Spleen (tissue), 7 donors: ENCODE measurements around the gene ARF6.

Experiments used
- POLR2A ChIP-seq, 3 donors: fragments of 450-650 bp; IDR thresholded peaks; one replicate each; pipeline ENCODE4 v1.5.1; 2017; ENCODE audit warnings: antibody characterized with exemption in 3 of 3, mild to moderate bottlenecking in 1 of 3
- POLR2AphosphoS5 ChIP-seq, 3 donors: sonication (generic); formaldehyde crosslinking; IDR thresholded peaks; one replicate each; pipeline ENCODE4 v1.5.1; 2017; ENCODE audit warnings: antibody characterized with exemption in 3 of 3
- TF ChIP-seq, protein P1 (sequence below), 11 experiments: fragments of 200-600 bp in 7 of 11; fragments of 450-650 bp in 4 of 11; sonication (generic) in 4 of 11; IDR thresholded peaks in 8 of 11; conservative IDR thresholded peaks in 3 of 11; 1 replicate in 7 of 11; 2 replicates in 4 of 11; pipeline versions ENCODE4 v1.4.0 to v1.8.0; 2016 to 2021; ENCODE audit warnings: antibody characterized with exemption in 11 of 11, inconsistent platforms in 4 of 11, mild to moderate bottlenecking in 1 of 11
- donor health status: DM: no; HTN: no; CAD: no; lungs with moderate emphysema.
- donor health status: DM: no; HTN: no; CAD: no.
- donor health status: DM: no; HTN: no; CAD: no.

DNA sequence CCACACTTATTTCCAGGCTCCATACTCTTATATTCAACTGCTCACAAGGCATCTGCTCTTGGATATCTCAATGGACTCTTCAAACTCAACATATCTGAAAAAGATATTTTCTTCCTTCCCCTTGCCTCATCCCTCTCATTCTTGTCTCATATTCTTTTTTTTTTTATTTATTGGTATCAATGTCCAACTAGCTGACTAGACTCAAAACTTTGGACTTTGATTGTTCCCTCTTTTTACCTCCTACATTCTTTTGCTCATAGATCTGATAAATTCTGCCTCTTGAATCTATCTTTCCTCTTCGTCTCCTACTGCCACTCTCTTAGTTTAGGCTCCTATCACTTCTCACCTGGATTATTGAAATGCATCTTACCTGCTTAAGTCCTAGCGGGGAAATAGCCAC lies 25.8 kb downstream of the ARF6 start:
- TF ChIP-seq POLR2AphosphoS5 (IDR thresholded peaks at IDR 0.05) (no peak), POLR2A (IDR thresholded peaks at IDR 0.05) (no peak)
- TF ChIP-seq, protein P1, sequence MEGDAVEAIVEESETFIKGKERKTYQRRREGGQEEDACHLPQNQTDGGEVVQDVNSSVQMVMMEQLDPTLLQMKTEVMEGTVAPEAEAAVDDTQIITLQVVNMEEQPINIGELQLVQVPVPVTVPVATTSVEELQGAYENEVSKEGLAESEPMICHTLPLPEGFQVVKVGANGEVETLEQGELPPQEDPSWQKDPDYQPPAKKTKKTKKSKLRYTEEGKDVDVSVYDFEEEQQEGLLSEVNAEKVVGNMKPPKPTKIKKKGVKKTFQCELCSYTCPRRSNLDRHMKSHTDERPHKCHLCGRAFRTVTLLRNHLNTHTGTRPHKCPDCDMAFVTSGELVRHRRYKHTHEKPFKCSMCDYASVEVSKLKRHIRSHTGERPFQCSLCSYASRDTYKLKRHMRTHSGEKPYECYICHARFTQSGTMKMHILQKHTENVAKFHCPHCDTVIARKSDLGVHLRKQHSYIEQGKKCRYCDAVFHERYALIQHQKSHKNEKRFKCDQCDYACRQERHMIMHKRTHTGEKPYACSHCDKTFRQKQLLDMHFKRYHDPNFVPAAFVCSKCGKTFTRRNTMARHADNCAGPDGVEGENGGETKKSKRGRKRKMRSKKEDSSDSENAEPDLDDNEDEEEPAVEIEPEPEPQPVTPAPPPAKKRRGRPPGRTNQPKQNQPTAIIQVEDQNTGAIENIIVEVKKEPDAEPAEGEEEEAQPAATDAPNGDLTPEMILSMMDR (IDR thresholded peaks at IDR 0.05 in 8 of 11, conservative IDR thresholded peaks at IDR 0.05 in 3 of 11): no peak
